Middle frontal gyrus (tissue), 1 donor: Measurements from ENCODE around the gene PBOV1.
A peak's percentile ranks its signal among the peaks of the same experiment; 100 is the strongest.

ENCODE experiments used
- DNase-seq: peaks from one replicate; pipeline ENCODE4 v3.0.0-alpha.2; 2015; ENCODE audit warnings: low spot score; ENCODE audit errors: extremely low spot score

PBOV1 gene

GRCh38 chr6:138205437-138206094 lies 12.7 kb downstream of the PBOV1 start:
- no peak for DNase-seq

GRCh38 chr6:138204792-138205384 lies 13.4 kb downstream of the PBOV1 start:
- no peak for DNase-seq

- no peak for DNase-seq
These were observed 14.0 kb downstream of the PBOV1 start for GRCh38 chr6:138204303-138204702.

GRCh38 chr6:138203315-138203714 lies 15.0 kb downstream of the PBOV1 start:
- no peak for DNase-seq

- no peak for DNase-seq
These were observed 16.5 kb downstream of the PBOV1 start for GRCh38 chr6:138201836-138202235.

GRCh38 chr6:138198430-138199091 lies 19.7 kb downstream of the PBOV1 start:
- DNase-seq = no peak

- no peak for DNase-seq
These were observed 20.7 kb downstream of the PBOV1 start for GRCh38 chr6:138197570-138197969.

GRCh38 chr6:138196122-138196738 lies 22.1 kb downstream of the PBOV1 start:
- DNase-seq = no peak

GRCh38 chr6:138194287-138194686 lies 24.0 kb downstream of the PBOV1 start:
- DNase-seq = no peak

GRCh38 chr6:138188278-138188941 lies 29.9 kb downstream of the PBOV1 start:
- DNase-seq = no peak

- DNase-seq = no peak
These were observed 31.1 kb downstream of the PBOV1 start for GRCh38 chr6:138187156-138187555.

GRCh38 chr6:138184230-138184629 lies 34.1 kb downstream of the PBOV1 start:
- no peak for DNase-seq

- no peak for DNase-seq
These were observed 34.5 kb downstream of the PBOV1 start for GRCh38 chr6:138183790-138184134.

GRCh38 chr6:138182939-138183789 lies 35.1 kb downstream of the PBOV1 start:
- DNase-seq = peak; percentile 67

GRCh38 chr6:138176652-138177232 lies 41.5 kb downstream of the PBOV1 start:
- DNase-seq = no peak

GRCh38 chr6:138175596-138175995 lies 42.7 kb downstream of the PBOV1 start:
- DNase-seq = no peak
